HG03039 (cell line): ENCODE results near the gene TMEM229B.

ENCODE experiments used
- ATAC-seq: cut with Tn5 transposase; IDR thresholded peaks from one replicate; pipeline ENCODE4 v1.9.1; 2021; ENCODE audit warnings: mild to moderate bottlenecking, moderate library complexity; ENCODE audit not compliant: unreplicated experiment

The TMEM229B gene

GRCh38 chr14:67487937-67488893 is at the start of gene TMEM229B:
Gene TMEM229B (minus strand): TSS chr14:67488721. CDS start chr14:67473923, 14,798 bp downstream.
- peak; percentile 87 for ATAC-seq

GRCh38 chr14:67537736-67538135 is 49.2 kb upstream of the TMEM229B start:
- no peak for ATAC-seq

- ATAC-seq: no peak
Observed at GRCh38 chr14:67536087-67536486, 47.6 kb upstream of the TMEM229B start.

GRCh38 chr14:67533754-67534085 is 45.2 kb upstream of the TMEM229B start:
- ATAC-seq: no peak

- peak; percentile 51 for ATAC-seq
Observed at GRCh38 chr14:67532998-67533753, 44.7 kb upstream of the TMEM229B start, which contains the start of gene PLEKHH1. Gene PLEKHH1 (plus strand): TSS chr14:67533290. CDS start chr14:67541868, 8,578 bp downstream.

GRCh38 chr14:67532606-67532997 is 44.1 kb upstream of the TMEM229B start:
- no peak for ATAC-seq

GRCh38 chr14:67529947-67530935 is 41.7 kb upstream of the TMEM229B start:
- ATAC-seq: no peak

GRCh38 chr14:67528276-67528675 is 39.8 kb upstream of the TMEM229B start:
- no peak for ATAC-seq

GRCh38 chr14:67527756-67528155 is 39.2 kb upstream of the TMEM229B start:
- no peak for ATAC-seq

GRCh38 chr14:67526676-67527459 is 38.3 kb upstream of the TMEM229B start:
- no peak for ATAC-seq

GRCh38 chr14:67526181-67526580 is 37.7 kb upstream of the TMEM229B start:
- no peak for ATAC-seq

- no peak for ATAC-seq
Observed at GRCh38 chr14:67525389-67525788, 36.9 kb upstream of the TMEM229B start.

GRCh38 chr14:67524634-67524963 is 36.1 kb upstream of the TMEM229B start:
- no peak for ATAC-seq

GRCh38 chr14:67523764-67524633 is 35.5 kb upstream of the TMEM229B start:
- ATAC-seq: no peak

- no peak for ATAC-seq
Observed at GRCh38 chr14:67522270-67522669, 33.7 kb upstream of the TMEM229B start.

GRCh38 chr14:67520482-67520881 is 32.0 kb upstream of the TMEM229B start:
- ATAC-seq: no peak

- no peak for ATAC-seq
Observed at GRCh38 chr14:67519406-67519805, 30.9 kb upstream of the TMEM229B start.

- ATAC-seq: no peak
Observed at GRCh38 chr14:67517083-67517482, 28.6 kb upstream of the TMEM229B start.

- no peak for ATAC-seq
Observed at GRCh38 chr14:67516676-67517075, 28.2 kb upstream of the TMEM229B start.
